GM21737 (cell line): ENCODE results near the gene DPP10.
"Not testable (repeated sequence)": the region's sequence is repeated elsewhere in the genome, so short reads cannot be mapped to it uniquely, and the experiment has no call there.

Experiments used
- ATAC-seq: cut with Tn5 transposase; IDR thresholded peaks from one replicate; pipeline ENCODE4 v1.9.1; 2021; ENCODE audit warnings: mild to moderate bottlenecking, moderate library complexity; ENCODE audit not compliant: unreplicated experiment

The DPP10 gene

GRCh38 chr2:114709936-114710850 is 267.8 kb downstream of the DPP10 start:
- ATAC-seq, result no peak

- ATAC-seq, result no peak
Observed at GRCh38 chr2:114714313-114714712, 271.9 kb downstream of the DPP10 start.

GRCh38 chr2:114717049-114717448 is 274.6 kb downstream of the DPP10 start:
- ATAC-seq, result no peak

GRCh38 chr2:114724454-114724853 is 282.0 kb downstream of the DPP10 start:
- no peak for ATAC-seq

- no peak for ATAC-seq
Observed at GRCh38 chr2:114727012-114727411, 284.6 kb downstream of the DPP10 start.

GRCh38 chr2:114728372-114728771 is 285.9 kb downstream of the DPP10 start:
- ATAC-seq, result no peak

- ATAC-seq, result no peak
Observed at GRCh38 chr2:114729026-114729425, 286.6 kb downstream of the DPP10 start.

- no peak for ATAC-seq
Observed at GRCh38 chr2:114735126-114735525, 292.7 kb downstream of the DPP10 start.

GRCh38 chr2:114742245-114742644 is 299.8 kb downstream of the DPP10 start:
- no peak for ATAC-seq

- ATAC-seq, result no peak
Observed at GRCh38 chr2:114745700-114746099, 303.3 kb downstream of the DPP10 start.

- not testable (repeated sequence) for ATAC-seq
Observed at GRCh38 chr2:114748175-114748574, 305.7 kb downstream of the DPP10 start.

GRCh38 chr2:114752425-114752824 is 310.0 kb downstream of the DPP10 start:
- ATAC-seq, result no peak

GRCh38 chr2:114753145-114753544 is 310.7 kb downstream of the DPP10 start:
- ATAC-seq, result no peak

- no peak for ATAC-seq
Observed at GRCh38 chr2:114754907-114755563, 312.6 kb downstream of the DPP10 start.

- ATAC-seq, result no peak
Observed at GRCh38 chr2:114762376-114762775, 319.9 kb downstream of the DPP10 start.

- no peak for ATAC-seq
Observed at GRCh38 chr2:114762986-114763385, 320.5 kb downstream of the DPP10 start.

- no peak for ATAC-seq
Observed at GRCh38 chr2:114769110-114769509, 326.7 kb downstream of the DPP10 start.

GRCh38 chr2:114769991-114770390 is 327.6 kb downstream of the DPP10 start:
- ATAC-seq, result no peak

GRCh38 chr2:114784046-114784445 is 341.6 kb downstream of the DPP10 start:
- no peak for ATAC-seq

GRCh38 chr2:114784890-114785583 is 342.6 kb downstream of the DPP10 start:
- no peak for ATAC-seq

- no peak for ATAC-seq
Observed at GRCh38 chr2:114786901-114787300, 344.5 kb downstream of the DPP10 start.

- no peak for ATAC-seq
Observed at GRCh38 chr2:114787486-114787885, 345.0 kb downstream of the DPP10 start.
